Measurements from ENCODE around the gene MAEA.

Gene MAEA

GRCh38 chr4:1296324-1297022 lies 6.8 kb downstream of the MAEA start:
- peaks cover 28% of the 10 kb centered on the region for H3K4me1 ChIP-seq (ENCODE audit: control insufficient read depth, insufficient read depth, low read length)
- H3K36me3 ChIP-seq (ENCODE audit: control insufficient read depth, insufficient read depth, low read length), result peaks cover 57% of the 10 kb centered on the region
- H3K27me3 ChIP-seq (ENCODE audit: control insufficient read depth, insufficient read depth, low read length), result no peaks in the 10 kb centered on the region
- no peaks in the 10 kb centered on the region for H3K9me3 ChIP-seq (ENCODE audit: control insufficient read depth, insufficient read depth, low read depth, low read length)
- H3K27ac ChIP-seq (ENCODE audit: low read depth, low read length), result no peak overlapping the region
- H3K9ac ChIP-seq (ENCODE audit: low read length), result no peak overlapping the region
- no peak overlapping the region for H3K4me3 ChIP-seq (ENCODE audit: low read depth, low read length)

- peaks cover 28% of the 10 kb centered on the region for H3K4me1 ChIP-seq (ENCODE audit: control insufficient read depth, insufficient read depth, low read length)
- no peak overlapping the region for H3K4me3 ChIP-seq (ENCODE audit: low read depth, low read length)
- H3K27ac ChIP-seq (ENCODE audit: low read depth, low read length), result no peak overlapping the region
- peaks cover 54% of the 10 kb centered on the region for H3K36me3 ChIP-seq (ENCODE audit: control insufficient read depth, insufficient read depth, low read length)
- H3K9ac ChIP-seq (ENCODE audit: low read length), result no peak overlapping the region
- no peaks in the 10 kb centered on the region for H3K9me3 ChIP-seq (ENCODE audit: control insufficient read depth, insufficient read depth, low read depth, low read length)
- H3K27me3 ChIP-seq (ENCODE audit: control insufficient read depth, insufficient read depth, low read length), result no peaks in the 10 kb centered on the region
Observed at GRCh38 chr4:1297023-1297395, 7.3 kb downstream of the MAEA start.

- Histone ChIP-seq H3K4me1 (ENCODE audit: control insufficient read depth, insufficient read depth, low read length) (peaks cover 28% of the 10 kb centered on the region), H3K9ac (ENCODE audit: low read length) (no peak overlapping the region), H3K27me3 (ENCODE audit: control insufficient read depth, insufficient read depth, low read length) (no peaks in the 10 kb centered on the region), H3K27ac (ENCODE audit: low read depth, low read length) (no peak overlapping the region), H3K4me3 (ENCODE audit: low read depth, low read length) (no peak overlapping the region), H3K9me3 (ENCODE audit: control insufficient read depth, insufficient read depth, low read depth, low read length) (no peaks in the 10 kb centered on the region), H3K36me3 (ENCODE audit: control insufficient read depth, insufficient read depth, low read length) (peaks cover 47% of the 10 kb centered on the region)
Observed at GRCh38 chr4:1297456-1298325, 8.0 kb downstream of the MAEA start.

- Histone ChIP-seq H3K9ac (ENCODE audit: low read length) (no peak overlapping the region), H3K9me3 (ENCODE audit: control insufficient read depth, insufficient read depth, low read depth, low read length) (no peaks in the 10 kb centered on the region), H3K27ac (ENCODE audit: low read depth, low read length) (no peak overlapping the region), H3K27me3 (ENCODE audit: control insufficient read depth, insufficient read depth, low read length) (no peaks in the 10 kb centered on the region), H3K4me3 (ENCODE audit: low read depth, low read length) (no peak overlapping the region), H3K36me3 (ENCODE audit: control insufficient read depth, insufficient read depth, low read length) (peaks cover 47% of the 10 kb centered on the region), H3K4me1 (ENCODE audit: control insufficient read depth, insufficient read depth, low read length) (peaks cover 26% of the 10 kb centered on the region)
Observed at GRCh38 chr4:1298461-1298860, 8.8 kb downstream of the MAEA start.

GRCh38 chr4:1299301-1299860 lies 9.7 kb downstream of the MAEA start:
- Histone ChIP-seq H3K4me3 (ENCODE audit: low read depth, low read length) (no peak overlapping the region), H3K4me1 (ENCODE audit: control insufficient read depth, insufficient read depth, low read length) (peaks cover 17% of the 10 kb centered on the region), H3K27me3 (ENCODE audit: control insufficient read depth, insufficient read depth, low read length) (no peaks in the 10 kb centered on the region), H3K9me3 (ENCODE audit: control insufficient read depth, insufficient read depth, low read depth, low read length) (no peaks in the 10 kb centered on the region), H3K27ac (ENCODE audit: low read depth, low read length) (no peak overlapping the region), H3K36me3 (ENCODE audit: control insufficient read depth, insufficient read depth, low read length) (peaks cover 43% of the 10 kb centered on the region), H3K9ac (ENCODE audit: low read length) (no peak overlapping the region)

GRCh38 chr4:1300466-1301455 lies 11.1 kb downstream of the MAEA start:
- H3K4me3 ChIP-seq (ENCODE audit: low read depth, low read length), result no peak overlapping the region
- H3K4me1 ChIP-seq (ENCODE audit: control insufficient read depth, insufficient read depth, low read length), result peaks cover 13% of the 10 kb centered on the region
- no peaks in the 10 kb centered on the region for H3K27me3 ChIP-seq (ENCODE audit: control insufficient read depth, insufficient read depth, low read length)
- H3K9me3 ChIP-seq (ENCODE audit: control insufficient read depth, insufficient read depth, low read depth, low read length), result no peaks in the 10 kb centered on the region
- no peak overlapping the region for H3K9ac ChIP-seq (ENCODE audit: low read length)
- peaks cover 43% of the 10 kb centered on the region for H3K36me3 ChIP-seq (ENCODE audit: control insufficient read depth, insufficient read depth, low read length)
- H3K27ac ChIP-seq (ENCODE audit: low read depth, low read length), result no peak overlapping the region

- Histone ChIP-seq H3K4me1 (ENCODE audit: control insufficient read depth, insufficient read depth, low read length) (peaks cover 10% of the 10 kb centered on the region), H3K9ac (ENCODE audit: low read length) (no peak overlapping the region), H3K9me3 (ENCODE audit: control insufficient read depth, insufficient read depth, low read depth, low read length) (no peaks in the 10 kb centered on the region), H3K27ac (ENCODE audit: low read depth, low read length) (no peak overlapping the region), H3K27me3 (ENCODE audit: control insufficient read depth, insufficient read depth, low read length) (no peaks in the 10 kb centered on the region), H3K4me3 (ENCODE audit: low read depth, low read length) (no peak overlapping the region), H3K36me3 (ENCODE audit: control insufficient read depth, insufficient read depth, low read length) (peaks cover 35% of the 10 kb centered on the region)
Observed at GRCh38 chr4:1302159-1302558, 12.5 kb downstream of the MAEA start.

- Histone ChIP-seq H3K27ac (ENCODE audit: low read depth, low read length) (no peak overlapping the region), H3K27me3 (ENCODE audit: control insufficient read depth, insufficient read depth, low read length) (no peaks in the 10 kb centered on the region), H3K9me3 (ENCODE audit: control insufficient read depth, insufficient read depth, low read depth, low read length) (no peaks in the 10 kb centered on the region), H3K4me1 (ENCODE audit: control insufficient read depth, insufficient read depth, low read length) (peaks cover 18% of the 10 kb centered on the region), H3K36me3 (ENCODE audit: control insufficient read depth, insufficient read depth, low read length) (peaks cover 9% of the 10 kb centered on the region), H3K9ac (ENCODE audit: low read length) (no peak overlapping the region), H3K4me3 (ENCODE audit: low read depth, low read length) (no peak overlapping the region)
Observed at GRCh38 chr4:1305261-1305711, 15.6 kb downstream of the MAEA start.

GRCh38 chr4:1305781-1306455 lies 16.2 kb downstream of the MAEA start:
- H3K4me1 ChIP-seq (ENCODE audit: control insufficient read depth, insufficient read depth, low read length), result peaks cover 19% of the 10 kb centered on the region
- H3K4me3 ChIP-seq (ENCODE audit: low read depth, low read length), result no peak overlapping the region
- H3K27me3 ChIP-seq (ENCODE audit: control insufficient read depth, insufficient read depth, low read length), result no peaks in the 10 kb centered on the region
- no peaks in the 10 kb centered on the region for H3K9me3 ChIP-seq (ENCODE audit: control insufficient read depth, insufficient read depth, low read depth, low read length)
- no peak overlapping the region for H3K9ac ChIP-seq (ENCODE audit: low read length)
- H3K36me3 ChIP-seq (ENCODE audit: control insufficient read depth, insufficient read depth, low read length), result peaks cover 3% of the 10 kb centered on the region; the same call in 1 of the 2 replicates
- no peak overlapping the region for H3K27ac ChIP-seq (ENCODE audit: low read depth, low read length)
